ENCODE data around the gene HMX2. TPM values are rescaled to one million over a fixed set of nuclear protein-coding genes. Genes with fewer than 3 reads are reported as not detected.
A peak's percentile ranks its signal among the peaks of the same experiment; 100 is the strongest.

The HMX2 gene
- total RNA-seq, 1 experiment from 2014 or later = 0.46 TPM

GRCh38 chr10:123150271-123150985 is 2.5 kb downstream of the HMX2 start:
- no peak overlapping the region for H3K23ac ChIP-seq (ENCODE audit: insufficient read length, low read depth, low read length)
- no peak for DNase-seq
- Mint-ChIP-seq H3K27me3 (ENCODE audit: low read depth) (peaks cover 83% of the 10 kb centered on the region), H3K9me3 (peaks cover 0 to 2% of the 10 kb centered on the region in 2 experiments; a peak in 2 of 5 replicates), H3K27ac (0 out of 7 replicates have a peak overlapping the region, but pooled peaks of 1 of the 3 experiments have one; percentile 44), H3K36me3 (ENCODE audit: insufficient read depth in 1 of 3, low read depth in 3 of 3) (peaks cover 5 to 17% (median 6%) of the 10 kb centered on the region in 3 experiments), H3K4me3 (peak overlapping the region; percentile 63 to 78), H3K4me1 (peaks cover 40 to 52% of the 10 kb centered on the region in 2 experiments)
- peaks cover 10% of the 10 kb centered on the region; the same call in 1 of the 2 replicates for H3K4me1 ChIP-seq (ENCODE audit: insufficient read depth, low read length)
- H3K79me2 ChIP-seq (ENCODE audit: insufficient read depth, low read length) = peaks cover 8% of the 10 kb centered on the region; the same call in 1 of the 2 replicates
- no peak overlapping the region for H2BK20ac ChIP-seq (ENCODE audit: low read depth, low read length, poor library complexity, severe bottlenecking)
- H4K8ac ChIP-seq (replicated peaks; ENCODE audit: insufficient read length, low read depth, low read length) = no peak overlapping the region
- no CpG with 5 or more reads among the region's 34 CpGs for WGBS (ENCODE audit: extremely low coverage, insufficient read length, low lambda C conversion rate)
- H2BK5ac ChIP-seq (ENCODE audit: insufficient read length, low read length) = no peak overlapping the region
- H2BK12ac ChIP-seq (ENCODE audit: insufficient read length, low read depth, low read length) = no peak overlapping the region
- H2AFZ ChIP-seq (ENCODE audit: low read length) = no peak overlapping the region
- no peak overlapping the region for H3T11ph ChIP-seq (ENCODE audit: low read length)
- no peaks in the 10 kb centered on the region for H4K20me1 ChIP-seq (ENCODE audit: control insufficient read depth, insufficient read depth, insufficient read length)
- no peak overlapping the region for H2BK120ac ChIP-seq (ENCODE audit: low read depth, low read length, poor library complexity, severe bottlenecking)
- TF ChIP-seq CTCF (conservative IDR thresholded peaks at IDR 0.05) = no peak
- H3K9me3 ChIP-seq (ENCODE audit: control insufficient read depth, low read depth, low read length) = no peaks in the 10 kb centered on the region
- no peak overlapping the region for H3K27ac ChIP-seq (ENCODE audit: insufficient read length, low read depth, low read length)
- no peak overlapping the region for H3K4ac ChIP-seq (ENCODE audit: low read depth, low read length)
- H3K4me2 ChIP-seq (ENCODE audit: insufficient read depth, insufficient read length, low read length) = peak overlapping the region; percentile 46
- H3K18ac ChIP-seq (ENCODE audit: insufficient read length, low read depth, low read length) = peak overlapping the region; percentile 6
- no peak overlapping the region for H3K56ac ChIP-seq (ENCODE audit: insufficient read length, low read depth, low read length)
- no peak overlapping the region for H3K14ac ChIP-seq (ENCODE audit: insufficient read depth, low read length)
- H4K91ac ChIP-seq (ENCODE audit: insufficient read length, low read depth, low read length) = no peak overlapping the region
- peaks cover 43% of the 10 kb centered on the region for H3K27me3 ChIP-seq (ENCODE audit: insufficient read depth, low read length)
- no peak overlapping the region for H4K5ac ChIP-seq (ENCODE audit: insufficient read length, low read depth, low read length)
- H2AK5ac ChIP-seq (ENCODE audit: insufficient read length, low read length) = no peak overlapping the region
- no peaks in the 10 kb centered on the region for H3K79me1 ChIP-seq (ENCODE audit: insufficient read depth, low read depth, low read length, poor library complexity, severe bottlenecking)
- H3K9ac ChIP-seq (ENCODE audit: extremely low read depth, insufficient read length, low read length) = peak overlapping the region; percentile 2
- peaks cover 25% of the 10 kb centered on the region for H3K23me2 ChIP-seq (ENCODE audit: insufficient read length, low read depth, low read length, poor library complexity, severe bottlenecking)
- H2BK15ac ChIP-seq (ENCODE audit: low read depth, low read length) = no peak overlapping the region
